ENCODE results near the gene FRAS1.
"Not testable (repeated sequence)": the region's sequence is repeated elsewhere in the genome, so short reads cannot be mapped to it uniquely, and the experiment has no call there.

Gene FRAS1

GRCh38 chr4:78057135-78057599, at the start of gene FRAS1:
Gene FRAS1, plus strand, starts transcription at chr4:78057323. Its CDS starts 687 bp downstream, at chr4:78058010.
- DNase-seq, result peak; percentile 16

- not testable (repeated sequence) for DNase-seq
Observed at GRCh38 chr4:78011003-78011402, 46.1 kb upstream of the FRAS1 start.

GRCh38 chr4:78014889-78015886, 41.9 kb upstream of the FRAS1 start:
- peak; percentile 6 for DNase-seq

GRCh38 chr4:78018271-78019049, 38.7 kb upstream of the FRAS1 start:
- no peak for DNase-seq

GRCh38 chr4:78019414-78019813, 37.7 kb upstream of the FRAS1 start:
- no peak for DNase-seq

GRCh38 chr4:78020677-78021076, 36.4 kb upstream of the FRAS1 start:
- DNase-seq, result no peak

- no peak for DNase-seq
Observed at GRCh38 chr4:78022517-78022916, 34.6 kb upstream of the FRAS1 start.

GRCh38 chr4:78024085-78024484, 33.0 kb upstream of the FRAS1 start:
- DNase-seq, result no peak

GRCh38 chr4:78024576-78025091, 32.5 kb upstream of the FRAS1 start:
- DNase-seq, result no peak

GRCh38 chr4:78031417-78031950, 25.6 kb upstream of the FRAS1 start:
- no peak for DNase-seq

- peak; percentile 98 for DNase-seq
Observed at GRCh38 chr4:78032446-78032845, 24.7 kb upstream of the FRAS1 start.

GRCh38 chr4:78032929-78033328, 24.2 kb upstream of the FRAS1 start:
- peak; percentile 98 for DNase-seq

- DNase-seq, result no peak
Observed at GRCh38 chr4:78033861-78034260, 23.3 kb upstream of the FRAS1 start.

- no peak for DNase-seq
Observed at GRCh38 chr4:78038704-78039103, 18.4 kb upstream of the FRAS1 start.

GRCh38 chr4:78039678-78040077, 17.4 kb upstream of the FRAS1 start:
- no peak for DNase-seq

GRCh38 chr4:78040431-78040830, 16.7 kb upstream of the FRAS1 start:
- DNase-seq, result no peak

GRCh38 chr4:78047366-78047765, 9.8 kb upstream of the FRAS1 start:
- DNase-seq, result no peak

GRCh38 chr4:78056265-78057129, 626 bp upstream of the FRAS1 start:
- DNase-seq, result peak; percentile 20

GRCh38 chr4:78057600-78058550, 752 bp downstream of the FRAS1 start:
- DNase-seq, result no peak

GRCh38 chr4:78058591-78059523, 1.7 kb downstream of the FRAS1 start:
- peak; percentile 9 for DNase-seq

Data from NCI-H1417 treated with DMSO at 0.1 percent for 48 hours (cell line).